HEK293T (cell line): ENCODE measurements around the gene MYO7B.

Experiments used
- ARNT ChIP-seq: fragments of 450-650 bp; IDR thresholded peaks from 2 replicates; pipeline ENCODE4 v1.6.1; 2017; ENCODE audit warnings: mild to moderate bottlenecking
- BHLHE40 ChIP-seq: fragments of 450-650 bp; IDR thresholded peaks from 2 replicates; pipeline ENCODE4 v1.6.1; 2016; ENCODE audit warnings: mild to moderate bottlenecking, moderate library complexity, borderline replicate concordance
- ELF4 ChIP-seq: fragments of 450-650 bp; IDR thresholded peaks from 2 replicates; pipeline ENCODE4 v1.6.1; 2017; ENCODE audit warnings: antibody characterized with exemption
- FOXA1 ChIP-seq: fragments of 450-650 bp; IDR thresholded peaks from 2 replicates; pipeline ENCODE4 v1.6.1; 2016; ENCODE audit warnings: mild to moderate bottlenecking
- FOXM1 ChIP-seq: fragments of 450-650 bp; IDR thresholded peaks from 2 replicates; pipeline ENCODE4 v1.6.1; 2017; ENCODE audit warnings: mild to moderate bottlenecking, borderline replicate concordance
- L3MBTL2 ChIP-seq: fragments of 450-650 bp; conservative IDR thresholded peaks from 2 replicates; pipeline ENCODE4 v1.6.1; 2016; ENCODE audit warnings: mild to moderate bottlenecking
- LEF1 ChIP-seq: fragments of 450-650 bp; IDR thresholded peaks from 2 replicates; pipeline ENCODE4 v1.6.1; 2017; ENCODE audit warnings: mild to moderate bottlenecking, borderline replicate concordance
- NFRKB ChIP-seq: fragments of 450-650 bp; IDR thresholded peaks from 2 replicates; pipeline ENCODE4 v1.6.1; 2016; ENCODE audit warnings: mild to moderate bottlenecking, moderate library complexity
- SP1 ChIP-seq: fragments of 450-650 bp; IDR thresholded peaks from 2 replicates; pipeline ENCODE4 v1.6.1; 2017
- SUZ12 ChIP-seq: fragments of 450-650 bp; IDR thresholded peaks from 2 replicates; pipeline ENCODE4 v1.6.1; 2016; ENCODE audit warnings: mild to moderate bottlenecking
- TARDBP ChIP-seq: fragments of 450-650 bp; IDR thresholded peaks from 2 replicates; pipeline ENCODE4 v1.6.1; 2016
- ZNF384 ChIP-seq: fragments of 450-650 bp; IDR thresholded peaks from 2 replicates; pipeline ENCODE4 v1.6.1; 2016

GRCh38 chr2:127631541-127631996 lies 96.1 kb downstream of the MYO7B start:
- no peak for TF ChIP-seq SP1
- no peak for TF ChIP-seq NFRKB
- no peak for TF ChIP-seq ELF4
- no peak for TF ChIP-seq LEF1
- no peak for TF ChIP-seq TARDBP
- TF ChIP-seq FOXA1: no peak
- TF ChIP-seq SUZ12: no peak
- TF ChIP-seq ARNT: no peak
- TF ChIP-seq BHLHE40: no peak
- TF ChIP-seq ZNF384: no peak
- TF ChIP-seq FOXM1: no peak
- no peak for TF ChIP-seq L3MBTL2
